NCI-H2081 treated with DMSO at 0.1 percent for 48 hours (cell line): Measurements from ENCODE around the gene CNTNAP5.

Source experiments
- DNase-seq: peaks from one replicate; lab custom pipeline; 2025; lab: John Stamatoyannopoulos, UW

Gene CNTNAP5

DNA sequence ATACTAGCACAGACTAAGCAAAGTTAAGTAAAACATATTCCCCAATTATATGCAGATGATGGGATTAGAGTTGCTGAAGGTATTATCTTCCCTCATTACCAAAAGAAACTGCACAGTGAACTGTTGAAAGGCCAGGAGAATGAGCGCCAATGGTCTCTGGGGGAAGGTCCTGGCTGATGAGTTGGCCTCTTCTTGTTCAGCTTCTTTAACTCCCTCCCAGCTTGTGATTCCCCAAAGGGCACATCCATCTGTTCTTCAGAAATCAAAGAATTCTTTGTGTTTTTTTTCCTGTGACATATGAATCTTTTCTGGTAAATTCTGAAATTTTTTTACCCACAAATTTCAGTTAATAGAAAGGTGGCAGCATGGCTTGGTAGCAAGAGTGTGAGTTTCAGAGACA is 667.6 kb downstream of the CNTNAP5 start:
- no peak for DNase-seq

DNA sequence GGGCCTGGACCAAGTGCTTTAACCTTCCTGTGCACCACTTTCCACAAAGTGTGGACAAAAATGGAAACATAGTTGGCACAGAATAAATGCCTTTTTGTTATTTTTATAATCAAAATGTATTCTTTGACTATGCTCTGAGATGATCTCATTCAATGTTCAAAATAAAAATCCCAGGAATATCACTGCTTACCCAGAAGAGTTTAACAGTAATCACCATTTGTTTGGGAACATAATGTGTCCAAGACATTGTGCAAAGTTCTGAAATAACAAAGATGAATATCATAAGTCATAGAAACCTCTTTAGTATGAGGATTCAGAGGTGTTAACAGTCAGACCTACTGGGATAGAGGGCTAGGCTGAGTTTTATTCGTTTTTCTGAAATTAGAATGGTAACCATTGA is 668.1 kb downstream of the CNTNAP5 start:
- DNase-seq, result no peak

- DNase-seq, result no peak
These were observed 674.0 kb downstream of the CNTNAP5 start for GRCh38 chr2:124698979-124699565.

DNA sequence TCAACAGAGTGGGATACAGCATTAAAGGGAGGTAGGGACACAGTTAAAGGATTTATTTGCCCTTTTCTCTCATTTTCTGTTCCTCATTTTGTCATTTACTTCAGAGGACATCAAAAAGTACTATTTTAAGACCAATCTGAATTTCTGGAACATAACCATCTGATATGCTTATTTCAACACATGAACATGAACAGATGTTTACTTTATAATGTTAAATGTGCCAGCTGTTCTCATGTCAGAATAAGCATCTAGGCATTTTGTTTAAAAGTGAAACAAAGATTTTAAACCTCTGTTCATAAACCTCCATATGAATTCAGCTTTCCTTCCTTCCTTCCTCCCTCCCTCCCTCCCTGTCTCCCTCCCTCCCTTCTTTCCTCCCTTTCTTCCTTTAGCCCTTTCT is 677.7 kb downstream of the CNTNAP5 start:
- DNase-seq, result no peak

- no peak for DNase-seq
These were observed 679.2 kb downstream of the CNTNAP5 start for GRCh38 chr2:124704071-124704925.

DNA sequence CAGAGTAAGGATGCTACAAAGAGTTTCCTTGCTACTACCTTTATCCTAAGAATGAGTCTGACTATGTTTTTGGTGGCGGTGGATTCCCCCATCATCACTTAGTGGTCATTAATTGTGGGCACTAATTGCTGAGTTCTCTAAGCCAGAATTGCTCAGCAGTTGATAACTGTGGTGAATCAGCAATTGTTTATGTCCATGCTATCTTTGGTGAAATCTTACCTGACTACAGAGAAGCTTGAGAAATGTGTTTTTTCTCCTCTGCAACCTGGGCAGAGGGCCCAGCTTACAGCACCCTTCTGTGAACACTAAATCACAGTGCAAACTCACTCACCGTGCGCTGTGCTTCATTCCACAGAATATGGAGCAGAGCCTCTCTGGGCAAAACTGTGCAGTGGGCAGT is 683.6 kb downstream of the CNTNAP5 start:
- DNase-seq, result no peak

DNA sequence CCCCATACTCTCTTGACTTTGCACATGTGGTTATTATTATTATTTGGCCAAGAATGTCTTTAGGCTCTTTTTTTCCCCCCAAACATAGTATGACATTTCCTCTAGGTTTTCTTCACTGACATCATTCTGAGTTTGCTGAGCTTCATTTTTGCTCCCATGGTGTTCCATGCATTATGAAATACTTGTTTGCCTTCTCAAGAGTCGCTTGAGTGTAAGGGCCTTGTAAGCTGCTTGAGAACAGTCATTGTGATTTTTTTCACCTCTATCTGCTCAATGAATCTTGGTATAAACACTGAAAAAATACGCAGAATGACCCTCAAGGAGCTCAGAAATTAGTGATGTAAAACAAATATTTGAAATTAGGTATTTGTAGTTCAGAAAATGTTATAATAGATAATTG is 688.9 kb downstream of the CNTNAP5 start:
- DNase-seq, result no peak

DNA sequence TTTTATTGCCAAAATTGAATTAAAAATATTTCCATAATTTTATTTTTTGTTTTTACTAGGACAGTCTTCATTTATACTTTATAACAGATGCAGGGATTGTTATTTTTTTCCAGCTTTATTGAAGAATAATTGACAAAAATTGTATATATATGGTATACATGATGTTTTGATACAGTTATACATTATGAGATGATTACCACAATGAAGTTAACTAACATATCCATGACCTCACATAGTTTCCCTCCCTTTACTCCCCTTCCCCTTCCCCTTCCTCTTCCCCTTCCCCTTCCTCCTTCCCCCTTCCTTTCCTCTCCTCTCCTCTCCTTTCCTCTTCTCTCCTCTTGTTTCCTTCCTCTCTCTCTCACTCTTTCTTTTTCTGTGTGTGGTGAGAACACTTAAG is 700.1 kb downstream of the CNTNAP5 start:
- no peak for DNase-seq

GRCh38 chr2:124740636-124741035 is 715.5 kb downstream of the CNTNAP5 start:
- DNase-seq, result no peak

GRCh38 chr2:124753842-124754241 is 728.8 kb downstream of the CNTNAP5 start:
- no peak for DNase-seq

GRCh38 chr2:124755386-124755785 is 730.3 kb downstream of the CNTNAP5 start:
- no peak for DNase-seq

GRCh38 chr2:124756048-124756447 is 731.0 kb downstream of the CNTNAP5 start:
- no peak for DNase-seq

DNA sequence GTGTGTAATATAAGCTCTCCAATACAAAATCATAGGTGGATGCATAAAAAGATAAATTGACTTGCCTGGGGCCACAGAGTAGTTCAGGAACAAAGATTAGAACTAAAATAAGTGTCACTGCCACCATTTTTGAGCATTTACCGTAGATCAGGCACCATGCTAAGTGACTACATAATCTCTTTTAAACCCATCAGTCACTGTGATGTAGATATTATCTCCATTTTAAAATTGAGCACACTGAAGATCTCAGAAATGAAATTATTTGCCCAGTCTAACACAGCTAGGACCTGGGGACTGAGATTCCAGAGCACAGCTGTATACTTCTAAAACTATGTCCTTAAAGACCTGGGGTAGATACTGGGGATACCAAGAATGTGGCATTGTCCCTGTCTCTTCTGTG is 737.3 kb downstream of the CNTNAP5 start:
- DNase-seq, result no peak

- no peak for DNase-seq
These were observed 738.5 kb downstream of the CNTNAP5 start for GRCh38 chr2:124763611-124764010.

GRCh38 chr2:124774781-124775180 is 749.7 kb downstream of the CNTNAP5 start:
- DNase-seq, result no peak

GRCh38 chr2:124776332-124776731 is 751.2 kb downstream of the CNTNAP5 start:
- DNase-seq, result no peak

DNA sequence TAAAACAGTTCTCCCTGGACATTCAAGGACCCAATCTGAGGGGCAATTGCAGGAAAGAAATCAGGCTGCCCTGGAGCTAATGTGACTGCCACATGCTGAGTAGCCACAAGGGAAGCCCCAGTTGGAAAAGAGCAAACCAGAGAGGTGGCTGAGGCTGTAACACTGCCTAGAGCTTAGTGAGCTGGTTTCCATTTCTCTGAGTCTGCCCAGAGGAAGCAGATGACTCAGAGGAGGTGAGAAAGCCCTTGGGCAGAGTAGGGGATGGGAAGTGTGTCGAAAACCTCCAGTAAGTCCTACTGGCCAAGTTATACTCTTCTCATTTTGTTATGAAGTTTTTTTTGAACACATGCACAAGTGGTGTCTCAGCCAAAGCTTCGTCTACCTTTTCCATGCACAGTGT is 753.0 kb downstream of the CNTNAP5 start:
- DNase-seq, result no peak

- no peak for DNase-seq
These were observed 771.6 kb downstream of the CNTNAP5 start for GRCh38 chr2:124796647-124797046.

DNA sequence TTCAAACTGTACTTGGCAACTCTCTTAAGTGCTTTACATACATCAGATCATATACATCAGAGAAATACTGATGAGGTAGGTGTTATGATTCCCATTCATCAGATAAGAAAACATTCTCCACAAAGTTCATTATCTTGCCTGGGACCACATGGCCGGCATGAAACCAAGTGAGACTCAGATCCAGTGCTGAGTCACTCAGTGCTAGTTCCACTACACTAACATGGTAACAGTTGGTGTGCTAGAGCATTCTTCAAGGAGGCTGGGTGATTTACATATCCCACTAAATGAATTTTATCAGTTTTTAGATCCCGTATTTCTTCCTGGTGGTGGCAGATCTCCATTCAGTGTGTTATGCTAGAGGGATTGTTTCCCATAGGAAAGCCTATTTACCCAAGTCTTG is 772.0 kb downstream of the CNTNAP5 start:
- DNase-seq, result no peak

GRCh38 chr2:124798551-124798950 is 773.5 kb downstream of the CNTNAP5 start:
- no peak for DNase-seq

DNA sequence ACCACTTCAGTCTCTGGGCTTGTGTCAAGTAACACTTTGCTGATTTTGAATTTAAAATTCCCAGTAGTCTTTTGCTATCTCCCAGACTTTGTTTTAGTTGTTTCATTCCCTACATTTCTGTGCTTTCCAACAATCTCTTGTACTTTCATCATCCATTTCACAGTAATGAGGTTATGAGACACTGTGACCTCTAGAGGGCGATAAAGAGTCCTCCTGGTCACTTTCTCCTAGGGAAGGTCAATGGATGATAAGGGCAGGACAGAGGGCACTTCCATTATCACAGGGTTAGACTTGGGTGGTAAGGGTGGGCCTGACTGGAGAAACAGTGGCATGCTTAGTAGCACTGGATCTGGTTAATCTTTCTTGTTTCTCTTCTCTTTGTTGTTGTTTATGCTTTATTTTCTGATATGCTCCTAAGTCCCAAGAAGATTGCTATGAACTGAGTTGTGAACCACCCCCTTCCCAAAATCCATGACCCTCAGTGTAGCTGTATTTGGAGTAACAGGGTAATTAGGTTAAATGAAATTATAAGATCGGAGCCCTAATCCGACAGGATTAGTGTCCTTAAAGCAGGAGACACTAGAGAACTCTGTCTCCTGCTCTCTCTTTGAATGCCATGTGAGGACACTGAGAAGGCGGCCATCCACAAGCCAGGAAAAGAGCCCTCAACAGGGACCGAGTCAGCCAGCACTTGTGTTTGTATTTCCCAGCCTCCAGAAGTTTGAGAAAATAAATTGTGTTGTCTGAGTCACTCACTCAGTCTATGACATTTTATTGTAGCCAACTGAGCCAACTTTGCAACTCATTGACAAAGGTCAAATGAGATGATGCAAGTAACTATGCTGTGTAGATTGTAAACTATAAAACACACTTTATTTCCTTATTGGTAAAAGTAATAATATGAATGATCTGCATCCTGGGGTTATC is 779.2 kb downstream of the CNTNAP5 start:
- no peak for DNase-seq

DNA sequence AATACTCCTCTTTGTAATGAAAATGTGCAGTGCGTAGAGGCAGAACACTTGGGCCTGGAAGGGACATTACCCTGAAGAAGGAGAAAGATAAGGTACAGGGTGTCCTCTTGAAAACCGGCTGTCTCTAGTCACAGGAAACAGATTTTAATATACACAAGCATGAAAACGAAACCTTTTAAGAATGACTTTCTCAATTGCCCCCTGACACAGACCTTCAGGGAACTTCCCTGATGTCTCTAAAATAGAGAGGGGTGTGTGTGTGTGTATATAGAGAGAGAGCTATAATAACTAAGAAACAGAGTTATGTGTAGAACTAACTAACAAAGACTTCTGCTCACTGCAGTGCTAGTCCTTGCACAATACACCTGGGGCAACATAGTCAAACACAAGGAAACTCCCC is 780.0 kb downstream of the CNTNAP5 start:
- no peak for DNase-seq

DNA sequence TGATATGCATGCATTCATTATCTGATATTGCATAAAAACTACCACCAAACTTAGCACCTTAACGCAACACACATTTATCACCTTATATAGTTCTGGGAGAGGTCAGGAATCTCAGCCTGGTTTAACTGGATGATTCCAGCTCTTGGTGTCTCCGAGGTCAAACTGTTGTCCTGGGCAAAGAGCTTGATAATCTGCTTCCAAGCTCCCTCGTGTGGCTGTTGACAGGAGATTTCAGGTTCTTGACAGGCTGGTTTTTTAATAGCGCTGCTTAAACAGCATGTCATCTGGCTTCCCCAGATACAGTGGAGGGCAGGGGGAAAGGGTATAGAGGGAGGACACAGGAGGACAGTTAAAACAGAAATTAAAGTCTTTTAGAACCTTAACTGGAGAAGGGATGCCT is 785.0 kb downstream of the CNTNAP5 start:
- no peak for DNase-seq
